GM12892 (cell line): Measurements from ENCODE around the gene PIBF1.

Experiments
- POLR2A ChIP-seq: IDR thresholded peaks from 2 replicates; pipeline ENCODE4 v1.6.1; 2011; ENCODE audit warnings: low read depth, low read length, control low read depth
- POLR2AphosphoS5 ChIP-seq: IDR thresholded peaks from 2 replicates; pipeline ENCODE4 v1.6.1; 2011; ENCODE audit warnings: low read depth, low read length, control low read depth
- TAF1 ChIP-seq: IDR thresholded peaks from 2 replicates; pipeline ENCODE4 v1.6.1; 2011; ENCODE audit warnings: low read depth, mild to moderate bottlenecking, control low read depth, low read length, borderline replicate concordance

DNA sequence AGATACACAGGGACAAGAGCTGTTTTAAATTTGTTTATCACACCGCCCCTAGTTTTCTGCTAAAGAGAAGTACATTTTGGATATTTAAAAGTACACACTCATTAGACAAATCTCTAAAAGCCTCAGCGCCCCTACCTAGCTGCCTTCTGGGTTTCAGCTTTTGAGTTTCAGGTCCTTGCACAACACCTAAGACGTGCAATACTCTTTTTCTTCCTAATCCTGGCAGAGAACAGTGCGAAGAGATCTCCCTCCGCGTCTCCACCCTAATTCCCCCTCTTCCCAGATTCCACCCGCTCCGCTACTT, 276.5 kb downstream of the PIBF1 start:
- TF ChIP-seq POLR2AphosphoS5 (no peak), POLR2A (no peak), TAF1 (no peak)
